ENCODE data around the gene TBC1D23.

DNA sequence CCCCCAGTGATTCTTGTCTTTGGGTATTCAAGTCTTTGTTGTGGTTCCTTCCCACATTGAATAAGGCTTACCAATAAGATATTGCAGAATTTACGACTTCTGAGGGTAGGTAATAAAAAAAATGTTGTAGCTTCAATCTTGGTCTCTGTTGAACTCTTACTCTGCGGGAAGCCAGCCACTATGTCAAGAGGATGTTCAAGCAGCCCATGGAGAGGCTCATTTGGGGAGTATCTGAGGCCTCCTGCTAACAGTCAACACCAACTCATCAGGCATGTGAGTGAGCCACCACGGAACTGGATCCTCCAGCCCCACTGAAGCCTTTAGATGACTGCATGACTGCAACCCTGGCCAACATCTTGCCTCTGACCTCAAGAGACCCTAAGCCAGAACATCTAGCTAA is 3.2 kb upstream of the TBC1D23 start:
- TF ChIP-seq, protein P1, sequence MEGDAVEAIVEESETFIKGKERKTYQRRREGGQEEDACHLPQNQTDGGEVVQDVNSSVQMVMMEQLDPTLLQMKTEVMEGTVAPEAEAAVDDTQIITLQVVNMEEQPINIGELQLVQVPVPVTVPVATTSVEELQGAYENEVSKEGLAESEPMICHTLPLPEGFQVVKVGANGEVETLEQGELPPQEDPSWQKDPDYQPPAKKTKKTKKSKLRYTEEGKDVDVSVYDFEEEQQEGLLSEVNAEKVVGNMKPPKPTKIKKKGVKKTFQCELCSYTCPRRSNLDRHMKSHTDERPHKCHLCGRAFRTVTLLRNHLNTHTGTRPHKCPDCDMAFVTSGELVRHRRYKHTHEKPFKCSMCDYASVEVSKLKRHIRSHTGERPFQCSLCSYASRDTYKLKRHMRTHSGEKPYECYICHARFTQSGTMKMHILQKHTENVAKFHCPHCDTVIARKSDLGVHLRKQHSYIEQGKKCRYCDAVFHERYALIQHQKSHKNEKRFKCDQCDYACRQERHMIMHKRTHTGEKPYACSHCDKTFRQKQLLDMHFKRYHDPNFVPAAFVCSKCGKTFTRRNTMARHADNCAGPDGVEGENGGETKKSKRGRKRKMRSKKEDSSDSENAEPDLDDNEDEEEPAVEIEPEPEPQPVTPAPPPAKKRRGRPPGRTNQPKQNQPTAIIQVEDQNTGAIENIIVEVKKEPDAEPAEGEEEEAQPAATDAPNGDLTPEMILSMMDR (IDR thresholded peaks at IDR 0.05; ENCODE audit: insufficient read depth, low read depth, low read length) = no peak
- no peak for TF ChIP-seq EZH2 (IDR thresholded peaks at IDR 0.05; ENCODE audit: insufficient read depth, low read length)

All from astrocyte (in vitro differentiated cells and primary cell).